Stimulated activated CD8-positive, alpha-beta memory T cell treated with anti-CD3 and anti-CD28 coated beads, Interleukin-4, amount 100 ng/mL, for 1 hour (primary cell): ENCODE measurements around the gene CFAP161.

Source experiments
- DNase-seq, 2 donors: peaks; one replicate each; pipeline ENCODE4 v3.0.0-alpha.2; 2020; ENCODE audit warnings: low read depth in 2 of 2, low spot score in 1 of 2

CFAP161 gene, protein sequence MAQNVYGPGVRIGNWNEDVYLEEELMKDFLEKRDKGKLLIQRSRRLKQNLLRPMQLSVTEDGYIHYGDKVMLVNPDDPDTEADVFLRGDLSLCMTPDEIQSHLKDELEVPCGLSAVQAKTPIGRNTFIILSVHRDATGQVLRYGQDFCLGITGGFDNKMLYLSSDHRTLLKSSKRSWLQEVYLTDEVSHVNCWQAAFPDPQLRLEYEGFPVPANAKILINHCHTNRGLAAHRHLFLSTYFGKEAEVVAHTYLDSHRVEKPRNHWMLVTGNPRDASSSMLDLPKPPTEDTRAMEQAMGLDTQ

GRCh38 chr15:81133782-81134461 lies at the start of gene CFAP161:
CFAP161 (plus strand) TSS chr15:81134270; CDS start chr15:81134330, 60 bp downstream.
- no peak for DNase-seq

- DNase-seq, result no peak
Observed at GRCh38 chr15:81084716-81085115, 49.4 kb upstream of the CFAP161 start.

DNA sequence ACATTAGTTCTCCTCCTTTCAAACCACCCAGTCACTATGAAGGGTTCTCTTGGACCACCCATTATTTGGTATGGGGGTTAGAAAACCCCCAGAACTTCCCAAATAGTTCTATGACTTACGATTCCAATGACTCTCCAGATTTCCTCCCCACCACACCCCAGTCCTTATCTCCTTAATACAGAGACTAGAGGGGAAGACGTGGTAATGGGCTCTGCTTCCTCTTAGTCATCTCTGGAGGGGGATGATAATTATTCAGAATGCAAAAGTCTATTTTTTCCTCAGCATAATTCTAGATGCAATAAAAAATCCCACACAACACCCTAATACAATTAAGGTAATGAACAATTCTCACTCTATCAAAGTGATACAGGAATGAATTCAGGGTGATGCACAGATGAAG lies 48.9 kb upstream of the CFAP161 start:
- DNase-seq, result no peak

DNA sequence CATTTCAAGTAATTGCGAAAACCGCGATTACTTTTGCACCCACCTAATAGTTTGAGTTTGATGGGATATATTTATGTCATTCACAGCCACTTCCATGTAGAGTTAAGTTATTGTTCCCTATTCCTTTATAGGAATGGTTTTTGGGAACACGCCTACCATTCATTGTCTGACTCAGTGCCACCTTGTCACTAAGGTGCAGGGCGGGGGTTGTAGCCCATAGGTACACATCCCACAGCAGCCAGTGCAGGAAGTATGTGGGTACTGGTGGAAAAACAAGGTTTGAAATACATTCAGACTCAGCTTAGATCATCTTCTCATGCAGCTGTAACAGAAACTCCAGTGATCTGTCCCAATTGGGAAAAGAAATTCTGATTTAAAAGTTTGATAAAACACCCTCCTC lies 48.2 kb upstream of the CFAP161 start:
- no peak for DNase-seq

DNA sequence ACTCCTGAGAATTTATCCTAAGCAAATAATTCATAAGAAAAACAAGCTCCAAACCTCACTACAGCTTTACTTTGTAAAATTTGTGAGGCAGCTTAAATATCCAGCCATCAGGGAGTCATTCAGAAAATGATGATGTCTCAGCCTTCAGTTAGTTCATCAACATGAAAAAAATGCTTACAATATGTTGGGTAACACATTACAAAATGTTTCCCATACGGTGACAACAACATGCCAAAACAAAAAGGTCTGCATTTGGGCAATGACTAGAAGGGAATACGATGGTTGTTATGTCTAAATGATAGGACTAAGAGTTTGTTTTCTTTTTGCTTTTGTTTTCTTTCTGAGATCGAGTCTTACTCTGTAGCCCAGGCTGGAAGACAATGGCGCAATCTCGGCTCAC lies 47.0 kb upstream of the CFAP161 start:
- no peak for DNase-seq

DNA sequence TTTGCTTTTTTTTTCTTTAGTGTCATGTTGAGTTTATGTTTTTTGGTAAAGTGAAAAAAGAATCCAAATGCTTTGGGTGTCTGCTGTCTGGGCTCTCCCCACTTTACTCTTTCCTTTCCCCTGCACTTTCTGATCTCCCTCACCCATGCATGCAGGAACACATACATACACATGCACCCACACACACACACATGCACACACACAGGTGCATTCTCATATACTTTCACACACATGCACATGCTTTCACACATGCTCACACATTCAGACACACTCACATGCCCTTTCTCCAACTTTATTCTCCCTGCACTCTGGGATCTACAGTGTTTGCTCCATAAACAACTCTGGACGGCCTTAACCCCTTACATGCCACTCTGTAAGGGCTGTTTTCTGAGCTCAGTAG lies 46.4 kb upstream of the CFAP161 start:
- DNase-seq, result no peak

GRCh38 chr15:81088470-81089013 lies 45.5 kb upstream of the CFAP161 start:
- DNase-seq, result no peak

DNA sequence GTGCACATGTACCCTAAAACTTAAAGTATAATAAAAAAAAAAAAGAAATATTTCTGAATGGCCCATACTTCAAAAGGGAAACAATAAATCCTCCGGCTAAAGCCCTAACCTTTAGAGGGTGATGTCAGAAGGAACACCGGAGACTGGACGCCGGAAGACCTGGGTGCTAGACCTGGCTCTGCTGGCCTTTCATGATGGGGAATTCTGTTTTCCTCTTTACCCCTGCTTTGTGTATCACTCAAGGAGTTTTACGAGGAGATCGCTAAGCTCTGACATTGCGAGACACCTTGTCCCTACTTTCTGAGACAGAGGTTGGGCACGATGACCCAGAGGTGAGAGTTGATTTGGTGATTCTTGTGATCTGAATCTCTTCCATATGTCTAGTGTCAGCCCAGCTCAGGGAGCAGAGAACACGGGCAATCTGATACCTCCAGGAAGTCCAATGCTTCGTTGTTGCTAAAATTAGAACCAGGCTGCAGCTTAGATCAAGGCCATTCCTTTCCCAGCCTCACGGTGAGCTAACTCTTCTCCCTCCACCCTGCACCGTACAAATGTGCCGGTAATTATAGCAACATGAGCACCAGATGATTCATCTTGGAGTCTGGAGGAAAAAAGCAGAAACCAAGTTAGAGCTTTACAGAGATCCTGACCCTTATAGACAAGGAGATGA lies 42.0 kb upstream of the CFAP161 start:
- no peak for DNase-seq

- DNase-seq, result no peak
Observed at GRCh38 chr15:81092559-81092902, 41.5 kb upstream of the CFAP161 start.

GRCh38 chr15:81093961-81094360 lies 40.1 kb upstream of the CFAP161 start:
- DNase-seq, result no peak

DNA sequence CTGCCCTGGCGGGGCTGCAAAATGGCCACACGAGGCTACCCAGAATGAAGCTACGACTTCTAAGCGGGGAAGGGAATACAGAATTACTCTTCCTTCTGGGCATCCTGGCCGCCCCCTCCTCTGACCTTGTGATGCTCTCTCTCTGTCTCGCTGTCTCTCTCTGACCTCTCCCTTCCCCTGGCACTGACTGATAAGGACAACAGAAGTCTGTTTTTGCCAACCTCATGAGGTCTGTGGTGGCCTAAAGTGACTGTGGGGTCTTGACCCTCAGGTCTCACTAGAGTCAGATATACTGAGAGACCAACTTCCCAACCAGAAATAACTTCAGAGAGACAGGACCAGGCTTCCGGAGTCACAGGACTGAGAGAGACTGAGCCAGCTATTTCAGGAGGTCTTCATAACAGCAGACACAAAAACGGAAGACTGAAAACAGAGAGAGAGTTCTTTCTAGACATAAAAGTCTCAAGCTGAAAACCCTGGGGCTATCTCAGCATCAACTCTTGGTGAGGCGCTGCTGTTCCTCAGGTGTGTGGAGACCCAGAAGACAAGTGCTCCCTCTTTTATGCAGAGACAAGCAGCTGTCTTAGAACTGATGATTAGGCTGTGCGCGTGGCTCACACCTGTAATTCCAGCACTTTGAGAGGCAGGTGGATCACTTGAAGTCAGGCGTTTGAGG lies 38.2 kb upstream of the CFAP161 start:
- DNase-seq, result no peak

DNA sequence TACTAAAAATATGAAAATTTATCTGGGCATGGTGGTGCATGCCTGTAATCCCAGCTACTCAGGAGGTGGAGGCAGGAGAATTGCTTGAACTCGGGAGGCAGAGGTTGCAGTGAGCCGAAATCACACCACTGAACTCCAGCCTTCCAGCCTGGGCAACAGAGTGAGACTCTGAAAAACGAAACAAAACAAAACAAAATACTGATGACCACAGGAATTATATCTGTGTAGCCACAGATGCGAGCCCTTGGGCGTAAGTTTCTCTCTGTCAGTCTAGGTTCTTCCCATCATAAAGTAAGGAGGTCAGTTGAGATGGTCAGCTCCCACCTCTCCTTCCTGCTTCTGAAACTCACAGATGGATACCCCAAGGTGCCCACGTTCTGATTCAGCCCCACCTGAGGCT lies 37.7 kb upstream of the CFAP161 start:
- no peak for DNase-seq

- no peak for DNase-seq
Observed at GRCh38 chr15:81097116-81097889, 36.8 kb upstream of the CFAP161 start.

DNA sequence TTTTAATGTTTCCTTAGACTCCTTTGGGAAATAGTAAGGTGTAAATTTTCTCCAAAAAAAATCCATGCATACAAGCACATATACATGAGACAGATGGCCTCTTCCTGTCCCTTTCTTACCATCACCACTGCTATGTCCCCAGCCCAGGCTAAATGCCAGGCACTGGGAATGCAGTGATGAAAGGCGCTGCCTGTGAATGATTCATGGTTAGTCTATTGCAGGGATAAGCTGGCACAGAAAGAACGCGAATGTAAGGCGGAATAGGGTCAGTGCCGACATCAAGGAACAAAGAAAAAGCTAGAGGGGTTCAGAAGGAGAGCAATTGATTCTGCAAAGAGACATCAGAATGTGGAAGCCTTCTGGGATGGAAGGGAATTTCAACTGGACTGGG lies 36.2 kb upstream of the CFAP161 start:
- no peak for DNase-seq

DNA sequence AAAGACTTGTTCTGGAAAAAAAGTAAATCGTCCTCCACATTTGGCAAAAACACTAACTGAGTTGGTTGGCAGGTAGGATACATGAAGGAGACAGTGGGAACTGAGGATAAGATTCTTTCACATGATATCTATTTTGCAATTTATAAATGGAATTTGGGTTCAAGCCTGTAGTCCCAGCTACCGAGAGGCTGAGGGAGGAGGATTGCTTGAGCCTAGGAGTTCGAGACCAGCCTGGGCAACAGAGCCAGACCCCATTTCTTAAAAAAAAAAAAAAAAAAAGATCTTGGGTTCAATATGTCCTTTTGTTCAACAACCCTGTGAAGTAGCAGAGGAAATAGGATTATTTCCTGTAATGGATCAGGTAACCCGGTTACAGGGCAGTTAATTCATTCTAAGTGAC lies 35.7 kb upstream of the CFAP161 start:
- no peak for DNase-seq

- no peak for DNase-seq
Observed at GRCh38 chr15:81098861-81099651, 35.0 kb upstream of the CFAP161 start.

DNA sequence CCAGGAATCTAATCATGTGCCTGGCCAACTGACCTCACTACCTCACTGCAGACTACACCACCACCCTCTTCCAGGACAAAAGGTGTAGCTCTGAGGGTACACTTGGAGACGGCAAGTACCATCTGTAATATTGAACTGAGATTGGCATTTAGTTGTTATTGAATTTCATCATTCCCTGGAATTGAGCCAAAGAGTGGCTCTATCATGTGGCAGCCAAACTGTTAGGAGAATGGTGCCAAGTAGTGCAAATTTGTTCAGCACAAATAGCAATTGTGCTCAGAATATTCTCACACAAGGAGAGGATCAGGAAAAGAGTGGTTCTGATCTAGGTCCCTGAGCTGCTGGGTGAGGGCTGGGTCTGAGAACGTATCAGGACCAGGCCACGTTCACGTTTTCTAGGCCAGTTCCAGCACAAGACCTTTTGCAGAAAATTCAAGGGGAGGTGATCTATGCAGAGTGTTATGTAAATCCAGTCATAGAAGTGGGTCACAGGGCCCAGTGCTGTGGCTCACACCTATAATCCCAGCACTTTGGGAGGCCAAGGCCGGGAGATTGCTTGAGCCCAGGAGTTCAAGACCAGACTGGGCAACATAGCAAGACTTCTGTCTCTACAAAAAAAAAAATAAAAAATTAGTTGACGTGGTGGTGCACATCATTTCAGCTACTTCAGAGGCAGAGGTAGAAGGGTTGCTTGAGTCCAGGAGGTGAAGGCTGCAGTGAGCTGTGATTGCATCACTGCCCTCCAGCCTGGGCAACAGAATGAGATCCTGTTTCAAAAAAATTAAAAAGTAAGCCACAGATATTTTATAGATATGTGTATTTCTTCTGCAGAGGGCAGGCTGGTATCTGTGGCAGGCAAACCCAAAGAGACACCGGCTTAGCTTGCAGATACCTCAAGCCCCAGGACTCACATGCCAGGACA lies 31.9 kb upstream of the CFAP161 start:
- DNase-seq, result no peak

DNA sequence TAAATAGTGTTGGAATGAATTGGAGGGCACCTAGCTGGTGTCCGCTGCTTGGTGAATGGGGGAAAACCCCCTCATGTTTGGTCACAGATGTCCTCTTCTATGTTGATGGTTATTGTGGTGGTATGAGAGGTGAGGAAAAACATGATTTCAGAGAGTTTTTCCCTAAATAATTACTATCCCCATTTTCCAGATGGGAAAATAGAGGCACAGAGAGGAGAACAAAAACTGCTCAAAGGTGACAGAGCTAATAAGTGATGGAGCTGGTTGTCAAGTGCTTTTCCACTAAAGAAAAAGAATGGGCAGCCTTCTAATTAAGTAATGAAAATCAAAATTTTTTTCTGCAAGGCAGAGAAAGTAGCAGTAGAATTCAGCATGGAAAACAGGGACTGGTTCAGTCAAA lies 30.2 kb upstream of the CFAP161 start:
- DNase-seq, result no peak

DNA sequence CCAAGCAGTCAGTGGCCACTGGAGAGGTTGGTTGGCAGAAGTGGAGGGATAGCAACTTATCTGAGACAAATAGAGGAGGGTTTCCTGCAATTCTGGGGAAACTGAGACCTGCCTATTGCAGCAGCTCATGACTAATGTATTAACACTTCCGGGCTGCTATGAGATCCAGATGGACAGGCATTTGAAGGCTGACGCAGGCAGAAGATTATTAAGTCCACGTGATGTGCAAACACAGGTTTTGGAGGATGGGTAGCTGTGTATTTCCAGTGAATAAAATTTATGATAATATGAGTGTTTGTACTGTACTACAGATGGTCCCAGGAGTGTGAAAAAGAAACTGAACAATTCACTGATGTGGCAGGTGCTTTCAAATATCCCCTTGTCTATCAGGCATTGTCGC lies 28.5 kb upstream of the CFAP161 start:
- no peak for DNase-seq
